OCI-LY1 (cell line): ENCODE measurements around the gene ATP5PF.
A peak's percentile ranks its signal among the peaks of the same experiment; 100 is the strongest.

Experiments used
- H2AFZ ChIP-seq: fragments of 200-600 bp; sonication (generic), shearing (Covaris generic); 2 replicates; pipeline ENCODE4 v1.6.0; 2014; ENCODE audit warnings: antibody characterized with exemption, mild to moderate bottlenecking, low read length
- H3F3A ChIP-seq: fragments of 200-600 bp; sonication (generic), shearing (Covaris generic); 2 replicates; pipeline ENCODE4 v1.6.0; 2014; ENCODE audit warnings: mild to moderate bottlenecking, antibody characterized with exemption, low read length, moderate library complexity; ENCODE audit not compliant: insufficient read depth
- H3K27ac ChIP-seq: fragments of 200-600 bp; sonication (generic); 2 replicates; pipeline ENCODE4 v1.5.1; 2014; ENCODE audit warnings: low read length, mixed run types, mild to moderate bottlenecking, low read depth; ENCODE audit not compliant: poor library complexity, severe bottlenecking
- H3K27me3 ChIP-seq: fragments of 200-600 bp; sonication (generic); 2 replicates; pipeline ENCODE4 v1.6.0; 2014; ENCODE audit warnings: antibody characterized with exemption, mild to moderate bottlenecking, low read length, moderate library complexity; ENCODE audit not compliant: insufficient read depth
- H3K36me3 ChIP-seq: fragments of 200-600 bp; sonication (generic); 2 replicates; pipeline ENCODE4 v1.6.1; 2014; ENCODE audit warnings: mild to moderate bottlenecking, antibody characterized with exemption, low read length, moderate library complexity, mixed read lengths; ENCODE audit not compliant: insufficient read depth
- H3K4me1 ChIP-seq: fragments of 200-600 bp; sonication (generic); 2 replicates; pipeline ENCODE4 v1.5.1; 2014; ENCODE audit warnings: mild to moderate bottlenecking, low read length, moderate library complexity; ENCODE audit not compliant: insufficient read depth, severe bottlenecking
- H3K4me2 ChIP-seq: fragments of 200-600 bp; sonication (generic), shearing (Covaris generic); 2 replicates; pipeline ENCODE4 v1.6.1; 2014; ENCODE audit warnings: low read length
- H3K4me3 ChIP-seq: fragments of 200-600 bp; sonication (generic); 2 replicates; pipeline ENCODE4 v1.5.1; 2014; ENCODE audit warnings: low read length, low read depth, mild to moderate bottlenecking, mixed read lengths; ENCODE audit not compliant: poor library complexity, severe bottlenecking
- H3K79me2 ChIP-seq: fragments of 200-600 bp; shearing (Covaris generic); 2 replicates; pipeline ENCODE4 v1.6.1; 2016; ENCODE audit warnings: mixed run types, low read length, mixed read lengths; ENCODE audit not compliant: insufficient read depth
- H3K9ac ChIP-seq: fragments of 200-600 bp; sonication (generic), shearing (Covaris generic); 2 replicates; pipeline ENCODE4 v1.6.1; 2014; ENCODE audit warnings: mild to moderate bottlenecking, low read length, mixed read lengths
- H3K9me2 ChIP-seq: fragments of 200-600 bp; sonication (generic), shearing (Covaris generic); 2 replicates; pipeline ENCODE4 v1.6.1; 2014; ENCODE audit warnings: low read depth, mild to moderate bottlenecking, low read length, mixed read lengths
- H3K9me3 ChIP-seq: fragments of 200-600 bp; shearing (Covaris generic); 2 replicates; pipeline ENCODE4 v1.6.1; 2014; ENCODE audit warnings: low read length, mixed read lengths
- H4K20me1 ChIP-seq: fragments of 200-600 bp; sonication (generic), shearing (Covaris generic); 2 replicates; pipeline ENCODE4 v1.6.0; 2016; ENCODE audit warnings: mild to moderate bottlenecking, low read length; ENCODE audit not compliant: insufficient read depth
- EZH2 ChIP-seq: fragments of 200-600 bp; sonication (generic), shearing (Covaris generic); IDR thresholded peaks from 2 replicates; pipeline ENCODE4 v1.8.0; 2017; ENCODE audit warnings: borderline replicate concordance, mixed run types, mild to moderate bottlenecking, antibody characterized with exemption, low read length, moderate library complexity, mixed read lengths
- TF ChIP-seq, protein P1 (sequence below): fragments of 200-600 bp; sonication (generic), shearing (Covaris generic); IDR thresholded peaks from 2 replicates; pipeline ENCODE4 v1.5.1; 2017; ENCODE audit warnings: mild to moderate bottlenecking, antibody characterized with exemption, low read length, moderate library complexity, mixed read lengths

The ATP5PF gene

DNA sequence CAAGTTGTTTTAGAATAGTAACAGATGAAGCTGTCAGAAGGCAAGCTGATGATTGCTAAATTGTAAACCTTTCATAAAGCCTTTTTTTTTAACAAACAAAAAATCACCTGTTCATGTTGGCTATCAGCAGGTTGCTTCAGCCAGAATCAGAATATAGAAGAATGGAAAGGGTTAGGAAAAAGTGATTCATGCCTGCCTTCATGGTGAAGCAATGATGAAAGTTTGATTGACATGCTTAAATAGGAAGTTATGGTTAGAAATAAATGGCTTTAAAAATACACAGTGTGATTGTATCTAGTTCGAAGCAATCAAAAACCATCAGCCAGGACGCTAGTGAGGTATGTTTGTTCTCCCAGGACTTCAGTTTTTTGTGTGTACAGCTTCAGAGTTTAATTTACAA is 38.0 kb upstream of the ATP5PF start:
- Histone ChIP-seq H3K4me1 (no peaks in the 10 kb centered on the region), H3K27ac (peak overlapping the region; percentile 26), H3K9me3 (no peaks in the 10 kb centered on the region), H3K79me2 (no peaks in the 10 kb centered on the region), H2AFZ (no peak overlapping the region), H3K9me2 (no peaks in the 10 kb centered on the region), H4K20me1 (no peaks in the 10 kb centered on the region), H3K4me2 (no peak overlapping the region), H3K9ac (no peak overlapping the region), H3K27me3 (no peaks in the 10 kb centered on the region), H3F3A (no peaks in the 10 kb centered on the region), H3K4me3 (no peak overlapping the region), H3K36me3 (peaks cover 14% of the 10 kb centered on the region; the same call in 1 of the 2 replicates)
- TF ChIP-seq EZH2 = no peak
- TF ChIP-seq, protein P1, sequence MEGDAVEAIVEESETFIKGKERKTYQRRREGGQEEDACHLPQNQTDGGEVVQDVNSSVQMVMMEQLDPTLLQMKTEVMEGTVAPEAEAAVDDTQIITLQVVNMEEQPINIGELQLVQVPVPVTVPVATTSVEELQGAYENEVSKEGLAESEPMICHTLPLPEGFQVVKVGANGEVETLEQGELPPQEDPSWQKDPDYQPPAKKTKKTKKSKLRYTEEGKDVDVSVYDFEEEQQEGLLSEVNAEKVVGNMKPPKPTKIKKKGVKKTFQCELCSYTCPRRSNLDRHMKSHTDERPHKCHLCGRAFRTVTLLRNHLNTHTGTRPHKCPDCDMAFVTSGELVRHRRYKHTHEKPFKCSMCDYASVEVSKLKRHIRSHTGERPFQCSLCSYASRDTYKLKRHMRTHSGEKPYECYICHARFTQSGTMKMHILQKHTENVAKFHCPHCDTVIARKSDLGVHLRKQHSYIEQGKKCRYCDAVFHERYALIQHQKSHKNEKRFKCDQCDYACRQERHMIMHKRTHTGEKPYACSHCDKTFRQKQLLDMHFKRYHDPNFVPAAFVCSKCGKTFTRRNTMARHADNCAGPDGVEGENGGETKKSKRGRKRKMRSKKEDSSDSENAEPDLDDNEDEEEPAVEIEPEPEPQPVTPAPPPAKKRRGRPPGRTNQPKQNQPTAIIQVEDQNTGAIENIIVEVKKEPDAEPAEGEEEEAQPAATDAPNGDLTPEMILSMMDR = no peak

DNA sequence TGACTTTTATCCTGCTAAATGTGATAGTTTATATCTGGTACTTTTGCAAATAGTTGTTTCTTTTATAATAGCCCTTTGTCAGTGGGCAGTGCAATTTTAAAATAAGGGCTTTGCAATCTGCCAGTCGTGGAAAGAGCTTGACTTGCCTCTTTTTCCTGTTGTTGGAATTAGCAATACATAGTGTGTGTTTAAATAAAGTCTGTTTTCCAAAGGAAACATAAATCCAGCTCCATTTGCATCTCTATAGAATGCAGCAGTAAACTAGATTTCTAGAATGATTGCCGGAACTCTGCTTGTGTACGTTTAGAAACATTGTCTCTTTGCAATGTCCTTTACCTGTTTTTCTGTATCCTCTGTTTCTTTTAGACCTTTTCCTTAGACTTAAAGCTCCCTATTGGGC is 33.2 kb upstream of the ATP5PF start:
- peaks cover 59% of the 10 kb centered on the region for H3K36me3 ChIP-seq
- no peak for TF ChIP-seq EZH2
- TF ChIP-seq, protein P1 = no peak

DNA sequence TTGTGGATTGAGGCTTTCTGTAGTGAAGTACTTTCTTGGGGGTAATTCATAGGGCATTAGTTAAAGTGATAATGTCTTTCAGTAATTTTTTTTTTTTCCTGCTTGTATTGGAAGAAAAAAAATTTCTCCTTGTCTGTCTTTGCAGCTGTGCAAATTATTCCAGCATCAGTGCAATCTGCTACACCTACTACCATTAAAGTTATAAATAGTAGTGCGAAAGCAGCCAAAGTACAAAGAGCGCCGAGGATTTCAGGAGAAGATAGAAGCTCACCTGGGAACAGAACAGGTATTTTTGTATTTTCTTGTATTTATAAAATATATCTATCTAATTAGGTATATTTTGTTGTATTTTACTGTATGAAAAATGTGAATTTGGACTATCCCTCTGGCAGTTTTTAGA is 29.4 kb upstream of the ATP5PF start:
- no peak for TF ChIP-seq EZH2
- TF ChIP-seq, protein P1 = no peak
- Histone ChIP-seq H3K36me3 (peaks cover 89% of the 10 kb centered on the region), H3K4me2 (no peak overlapping the region), H3F3A (no peaks in the 10 kb centered on the region), H2AFZ (no peak overlapping the region), H3K4me1 (no peaks in the 10 kb centered on the region), H3K27ac (no peak overlapping the region), H3K9ac (no peak overlapping the region), H4K20me1 (no peaks in the 10 kb centered on the region), H3K79me2 (no peaks in the 10 kb centered on the region), H3K9me3 (no peaks in the 10 kb centered on the region), H3K4me3 (no peak overlapping the region), H3K9me2 (no peaks in the 10 kb centered on the region), H3K27me3 (no peaks in the 10 kb centered on the region)

More for the DNA sequence above, 33.2 kb upstream of the ATP5PF start:
- Histone ChIP-seq H3K79me2 (no peaks in the 10 kb centered on the region), H3K27me3 (no peaks in the 10 kb centered on the region), H4K20me1 (no peaks in the 10 kb centered on the region), H3K27ac (no peak overlapping the region), H3K9me3 (no peaks in the 10 kb centered on the region), H3K4me1 (no peaks in the 10 kb centered on the region), H2AFZ (no peak overlapping the region), H3K4me2 (no peak overlapping the region), H3F3A (no peaks in the 10 kb centered on the region), H3K9ac (no peak overlapping the region), H3K4me3 (no peak overlapping the region), H3K9me2 (no peaks in the 10 kb centered on the region)
